Measurements from ENCODE around the gene SLC7A8.
"Not testable (repeated sequence)": the region's sequence is repeated elsewhere in the genome, so short reads cannot be mapped to it uniquely, and the experiment has no call there.

SLC7A8 gene

DNA sequence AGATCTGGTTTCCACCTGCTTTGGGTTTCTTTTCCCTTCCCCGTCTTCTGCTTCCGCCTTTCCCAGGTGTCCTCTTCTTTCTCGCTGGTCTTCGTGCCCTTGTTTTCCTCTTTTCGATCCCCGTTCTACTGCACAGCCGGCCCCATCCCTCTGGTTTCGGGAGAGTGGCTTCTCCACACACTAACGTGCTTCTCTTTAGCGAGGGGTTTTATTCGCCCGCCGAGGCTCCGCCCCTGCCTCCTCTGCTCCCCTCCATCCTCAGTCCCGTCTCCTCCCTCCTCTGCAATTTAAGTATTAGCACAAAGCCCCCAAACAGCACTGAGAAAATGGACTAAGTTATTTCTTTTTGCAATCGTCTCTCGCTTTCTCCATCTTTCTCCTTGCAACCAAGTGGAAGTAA, at the start of gene SLC7A8:
Gene SLC7A8 (minus strand): TSS at position 182 of the 400 bp plus-strand sequence. CDS start 746 bp downstream, outside the sequence.
- in situ Hi-C loops (cut with HindIII; ENCODE audit: low sequenced_read_pairs), result no loop called here

DNA sequence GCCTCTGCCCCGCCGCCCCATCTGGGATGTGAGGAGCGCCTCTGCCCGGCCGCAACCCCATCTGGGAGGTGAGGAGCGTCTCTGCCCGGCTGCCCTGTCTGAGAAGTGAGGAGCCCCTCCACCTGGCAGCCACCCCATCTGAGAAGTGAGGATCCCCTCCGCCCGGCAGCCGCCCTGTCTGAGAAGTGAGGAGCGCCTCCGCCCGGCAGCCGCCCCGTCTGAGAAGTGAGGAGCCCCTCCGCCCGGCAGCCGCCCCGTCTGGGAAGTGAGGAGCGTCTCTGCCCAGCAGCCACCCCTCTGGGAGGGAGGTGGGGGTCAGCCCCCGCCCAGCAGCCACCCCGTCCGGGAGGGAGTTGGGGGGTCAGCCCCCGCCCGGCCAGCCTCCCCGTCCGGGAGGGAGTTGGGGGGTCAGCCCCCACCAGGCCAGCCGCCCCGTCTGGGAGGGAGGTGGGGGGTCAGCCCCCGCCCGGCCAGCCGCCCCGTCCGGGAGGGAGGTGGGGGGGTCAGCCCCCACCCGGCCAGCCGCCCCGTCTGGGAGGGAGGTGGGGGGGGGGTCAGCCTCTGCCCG, 48.9 kb upstream of the SLC7A8 start:
- in situ Hi-C loops (cut with HindIII; ENCODE audit: low sequenced_read_pairs), result not testable (repeated sequence)

DNA sequence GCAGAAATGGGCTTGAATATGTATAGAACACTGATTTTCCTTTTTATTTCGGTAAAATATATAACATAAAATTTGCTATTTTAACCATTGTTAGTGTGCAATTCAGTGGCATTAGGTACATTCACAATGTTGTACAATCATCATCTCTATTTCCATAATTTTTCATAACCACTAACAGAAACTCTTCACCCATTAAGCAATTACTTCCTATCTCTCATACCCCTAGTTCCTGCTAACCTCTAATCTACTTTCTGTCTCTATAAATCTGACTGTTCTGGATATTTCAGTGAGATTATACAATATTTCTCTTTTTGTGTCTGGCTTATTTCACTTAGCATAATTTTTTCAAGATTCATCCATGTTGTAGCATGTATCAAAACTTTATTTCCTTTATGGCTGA, 45.4 kb upstream of the SLC7A8 start:
- in situ Hi-C loops (cut with HindIII; ENCODE audit: low sequenced_read_pairs), result no loop called here

DNA sequence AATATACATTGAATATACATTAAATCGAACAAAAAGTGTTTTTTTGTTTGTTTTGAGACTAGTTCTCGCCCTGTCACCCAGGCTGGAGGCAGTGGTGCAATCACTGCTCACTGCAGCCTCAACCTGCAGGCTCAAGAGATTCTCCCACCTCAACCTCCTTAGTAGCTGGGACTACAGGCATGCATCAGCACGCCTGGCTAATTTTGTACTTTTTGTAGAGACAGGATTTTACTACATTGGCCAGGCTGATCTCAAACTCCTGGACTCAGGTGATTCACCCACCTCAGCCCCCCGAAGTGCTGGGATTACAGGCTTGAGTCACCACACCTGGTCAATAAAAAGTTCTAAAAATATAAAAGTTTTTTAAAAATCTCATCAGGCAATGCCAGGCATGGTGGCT, 44.1 kb upstream of the SLC7A8 start:
- in situ Hi-C loops (cut with HindIII; ENCODE audit: low sequenced_read_pairs), result no loop called here

DNA sequence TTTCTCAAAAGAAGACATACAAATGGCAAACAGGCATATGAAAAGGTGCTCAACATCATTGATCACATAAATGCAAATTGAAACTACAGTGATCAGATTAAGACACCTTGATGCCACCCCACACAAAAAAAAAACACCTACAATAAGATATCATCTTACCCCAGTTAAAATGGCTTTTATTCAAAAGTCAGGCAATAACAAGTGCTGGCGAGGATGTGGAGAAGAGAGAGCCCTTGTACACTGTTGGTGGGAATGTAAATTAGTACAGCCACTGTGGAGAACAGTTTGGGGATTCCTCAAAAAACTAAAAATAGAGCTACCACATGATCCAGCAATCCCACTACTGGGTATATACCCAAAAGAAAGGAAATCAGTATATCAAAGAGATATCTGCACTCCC, 41.5 kb upstream of the SLC7A8 start:
- in situ Hi-C loops (cut with HindIII; ENCODE audit: low sequenced_read_pairs), result not testable (repeated sequence)

DNA sequence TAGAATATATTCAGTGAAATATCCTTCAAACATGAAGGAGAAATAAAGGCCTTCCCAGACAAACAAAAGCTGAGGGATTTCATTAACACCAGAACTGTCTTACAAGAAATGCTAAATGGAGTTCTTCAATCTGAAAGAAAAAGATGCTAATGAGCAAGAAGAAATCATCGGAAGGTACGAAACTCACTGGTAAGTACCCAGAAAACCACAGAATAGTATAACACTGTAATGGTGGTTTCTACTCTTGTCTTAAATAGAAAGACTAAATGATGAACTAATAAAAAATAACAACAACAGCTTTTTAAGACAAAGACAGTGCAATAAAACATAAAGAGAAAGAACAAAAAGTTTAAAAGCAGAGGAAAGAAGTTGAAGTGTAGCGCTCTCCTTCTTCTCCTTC, 35.6 kb upstream of the SLC7A8 start:
- in situ Hi-C loops (cut with HindIII; ENCODE audit: low sequenced_read_pairs), result no loop called here

DNA sequence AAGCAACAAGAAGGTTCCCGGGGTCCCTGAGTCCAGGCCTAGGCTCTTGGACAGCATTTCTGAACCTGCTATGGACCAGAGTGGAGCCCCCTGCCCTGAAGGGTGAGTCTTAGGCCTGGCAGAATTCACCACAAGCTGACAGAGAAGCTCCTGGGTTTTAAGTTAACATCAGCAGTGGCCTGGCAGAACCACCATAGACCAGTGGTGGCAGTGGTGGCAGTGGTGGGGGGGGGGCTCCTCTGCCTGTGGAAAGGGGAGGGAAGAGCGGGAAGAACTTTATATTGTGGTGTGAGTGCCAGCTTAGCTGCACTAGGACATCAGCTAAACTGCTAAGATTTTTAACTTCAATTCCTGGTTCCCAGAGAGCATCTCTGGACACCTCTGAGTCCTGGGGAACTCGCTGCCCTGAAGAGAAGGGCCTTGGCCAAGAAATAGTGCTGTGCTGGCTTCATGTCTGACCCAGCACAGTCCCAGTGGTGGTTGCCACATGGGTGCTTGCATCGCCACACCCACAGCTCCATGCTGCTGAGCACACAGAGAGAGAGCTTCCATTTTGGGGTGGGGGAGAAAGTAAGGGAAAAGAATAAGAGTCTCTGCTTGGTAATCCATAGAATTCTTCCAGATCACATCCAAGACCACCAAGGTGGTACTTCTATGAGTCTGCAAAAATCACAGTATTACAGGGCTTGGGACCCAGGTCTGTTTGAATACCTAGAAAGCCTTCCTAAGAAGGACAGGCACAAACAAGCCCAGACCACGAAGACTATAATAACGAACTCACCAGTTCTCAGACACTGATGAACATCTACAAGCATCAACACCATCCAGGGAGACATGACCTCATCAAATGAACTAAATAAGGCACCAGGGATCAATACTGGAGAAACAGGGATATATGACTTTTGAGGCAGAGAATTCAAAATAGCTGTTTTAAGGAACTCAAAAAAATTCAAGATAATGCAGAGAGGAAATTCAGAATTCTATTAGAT, 33.9 kb upstream of the SLC7A8 start:
- in situ Hi-C loops (cut with HindIII; ENCODE audit: low sequenced_read_pairs), result no loop called here

DNA sequence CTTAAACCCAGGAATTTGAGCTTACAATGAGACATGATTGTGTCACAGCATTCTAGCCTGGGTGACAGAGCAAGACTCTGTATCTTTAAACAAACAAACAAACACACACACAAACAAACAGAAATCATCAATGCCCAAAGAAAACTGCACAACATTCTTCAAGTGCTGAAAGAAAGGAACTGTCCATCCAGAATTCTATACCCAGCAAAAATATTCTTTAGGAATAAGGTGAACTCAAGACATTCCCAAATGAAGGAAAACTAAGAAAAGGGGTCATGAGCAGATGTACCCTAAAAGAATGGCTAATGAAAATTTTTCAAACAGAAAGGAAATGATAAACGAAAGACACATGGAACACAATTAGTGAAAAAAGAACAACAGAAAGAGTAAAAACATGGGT, 32.0 kb upstream of the SLC7A8 start:
- in situ Hi-C loops (cut with HindIII; ENCODE audit: low sequenced_read_pairs), result no loop called here

DNA sequence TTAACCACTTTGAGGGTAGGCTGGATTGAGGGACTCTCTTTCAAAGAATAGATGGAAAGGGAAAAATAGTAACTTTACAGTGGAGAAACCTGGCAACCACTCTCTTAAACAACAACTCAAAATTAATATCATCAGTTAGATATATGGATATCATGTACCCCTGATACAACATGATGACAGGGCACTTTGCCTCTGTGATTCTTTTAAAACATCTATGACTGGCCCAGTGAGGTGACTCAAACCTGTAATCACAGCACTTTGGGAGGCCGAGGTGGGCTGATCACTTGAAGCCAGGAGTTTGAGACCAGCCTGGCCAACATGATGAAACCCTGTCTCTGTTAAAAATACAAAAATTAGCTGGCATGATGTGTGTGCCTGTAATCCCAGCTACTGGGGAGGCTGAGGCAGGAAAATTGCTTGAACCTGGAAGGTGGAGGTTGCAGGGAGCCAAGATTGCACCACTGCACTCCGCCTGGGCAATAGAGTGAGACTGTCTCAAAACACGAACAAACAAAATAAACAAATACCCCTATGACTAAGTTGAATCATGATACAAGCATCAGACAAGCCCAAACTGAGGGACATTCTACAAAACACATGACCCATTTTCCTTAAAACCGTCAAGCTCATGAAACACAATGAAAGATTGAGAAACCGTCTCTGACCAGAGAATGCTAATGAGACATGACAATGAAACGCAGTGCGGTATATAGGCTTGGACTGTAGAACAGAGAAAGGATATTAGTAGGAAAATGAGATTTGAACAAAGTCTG, 26.4 kb upstream of the SLC7A8 start:
- in situ Hi-C loops (cut with HindIII; ENCODE audit: low sequenced_read_pairs), result no loop called here

DNA sequence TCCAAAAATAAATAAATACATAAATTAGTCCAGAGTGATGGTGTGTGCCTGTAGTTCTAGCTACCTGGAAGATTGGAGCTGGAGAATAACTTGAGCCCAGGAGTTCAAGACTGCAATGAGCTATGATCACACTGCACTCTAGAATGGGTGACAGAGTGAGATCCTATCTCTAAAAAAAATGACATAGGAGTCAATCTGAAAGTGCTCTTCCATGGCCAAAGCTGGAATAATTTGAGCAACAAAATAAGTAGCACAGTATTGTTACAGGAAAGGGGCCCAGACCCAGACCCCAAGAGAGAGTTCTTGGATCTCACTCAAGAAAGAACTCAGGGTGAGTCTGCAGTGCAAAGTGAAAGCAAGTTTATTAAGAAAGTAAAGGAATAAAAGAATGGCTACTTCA, 24.9 kb upstream of the SLC7A8 start:
- in situ Hi-C loops (cut with HindIII; ENCODE audit: low sequenced_read_pairs), result no loop called here

DNA sequence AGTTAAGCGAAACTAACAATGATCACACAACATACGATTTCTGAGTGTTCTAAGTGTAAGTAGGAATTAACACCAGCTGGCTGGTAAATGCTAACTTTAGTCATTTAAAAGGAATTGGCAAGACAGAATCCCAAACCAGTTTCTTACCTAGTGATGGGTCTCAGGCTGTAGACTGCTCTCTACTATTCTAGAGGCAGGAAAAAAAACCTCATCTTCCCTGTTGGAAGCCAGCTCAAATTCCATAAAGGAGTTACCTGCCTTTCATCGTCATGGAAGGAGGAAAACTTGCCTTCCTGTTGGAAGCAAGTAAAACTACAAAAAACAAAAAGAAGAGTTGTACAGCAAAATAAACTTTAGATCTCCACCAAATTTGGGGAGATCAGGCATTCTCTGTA, 23.7 kb upstream of the SLC7A8 start:
- in situ Hi-C loops (cut with HindIII; ENCODE audit: low sequenced_read_pairs), result no loop called here

DNA sequence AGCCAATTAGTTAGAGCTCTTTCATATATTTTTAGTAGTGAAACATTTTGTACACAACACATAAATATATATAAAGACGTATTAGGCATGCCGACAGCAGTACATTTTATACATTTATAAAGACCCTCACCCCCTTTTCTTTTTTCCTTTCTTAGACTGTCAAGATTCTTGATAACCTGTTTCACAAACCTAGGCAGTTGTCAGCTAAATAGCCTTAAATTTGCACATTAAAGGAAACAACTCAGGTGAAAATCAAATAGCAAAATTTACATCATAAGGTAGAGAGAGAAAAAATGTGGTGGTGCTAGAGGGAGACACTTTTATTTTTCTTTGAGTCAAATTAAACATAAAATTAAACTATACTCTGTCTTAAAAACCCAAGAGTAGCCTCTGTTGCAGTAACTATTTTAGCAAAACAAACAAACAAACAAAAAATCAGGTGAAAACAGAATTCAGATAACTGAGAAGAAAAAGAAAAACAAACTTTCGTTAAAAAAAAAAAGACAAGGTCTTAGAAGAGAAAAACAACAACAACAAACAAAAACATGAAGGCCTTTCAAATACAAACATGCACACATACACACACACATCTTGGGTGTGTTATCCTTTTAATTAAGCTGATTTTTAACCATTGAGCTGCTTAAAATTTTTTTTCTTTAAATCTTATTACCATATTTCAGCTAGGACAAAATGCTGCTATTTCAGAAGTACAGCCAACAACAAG, 23.1 kb upstream of the SLC7A8 start:
- in situ Hi-C loops (cut with HindIII; ENCODE audit: low sequenced_read_pairs), result no loop called here

DNA sequence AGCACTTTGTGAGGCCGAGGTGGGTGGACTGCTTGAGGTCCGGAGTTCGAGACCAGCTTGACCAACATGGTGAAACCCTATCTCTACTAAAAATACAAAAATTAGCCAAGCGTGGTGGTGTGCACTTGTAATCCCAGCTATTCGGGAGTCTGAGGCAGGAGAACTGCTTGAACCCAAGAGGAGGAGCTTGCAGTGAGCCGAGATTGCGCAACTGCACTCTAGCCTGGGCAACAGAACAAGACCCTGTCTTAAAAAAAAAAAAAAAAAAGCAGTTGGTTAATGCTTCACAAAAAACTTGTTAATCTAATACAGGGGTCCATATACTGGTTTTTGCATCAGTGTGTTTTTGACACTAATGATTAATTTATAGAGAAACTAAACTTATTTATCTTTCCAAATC, 18.5 kb upstream of the SLC7A8 start:
- in situ Hi-C loops (cut with HindIII; ENCODE audit: low sequenced_read_pairs), result no loop called here

DNA sequence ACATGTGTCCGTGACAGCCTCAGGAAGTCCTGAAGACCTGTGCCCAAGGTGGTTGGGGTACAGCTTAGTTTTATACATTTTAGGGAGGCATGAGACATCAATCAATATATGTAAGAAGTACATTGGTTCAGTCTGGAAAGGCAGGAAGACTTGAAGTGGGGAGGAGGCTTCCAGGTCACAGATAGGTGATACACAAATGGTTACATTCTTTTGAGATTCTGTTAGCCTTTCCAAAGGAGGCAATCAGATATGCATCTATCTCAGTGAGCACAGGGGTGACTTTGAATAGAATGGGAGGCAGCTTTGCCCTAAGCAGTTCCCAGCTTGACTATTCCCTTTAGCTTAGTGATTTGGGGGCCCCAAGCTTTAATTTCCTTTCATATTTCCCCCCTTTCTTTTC, 15.7 kb upstream of the SLC7A8 start:
- in situ Hi-C loops (cut with HindIII; ENCODE audit: low sequenced_read_pairs), result not testable (repeated sequence)

DNA sequence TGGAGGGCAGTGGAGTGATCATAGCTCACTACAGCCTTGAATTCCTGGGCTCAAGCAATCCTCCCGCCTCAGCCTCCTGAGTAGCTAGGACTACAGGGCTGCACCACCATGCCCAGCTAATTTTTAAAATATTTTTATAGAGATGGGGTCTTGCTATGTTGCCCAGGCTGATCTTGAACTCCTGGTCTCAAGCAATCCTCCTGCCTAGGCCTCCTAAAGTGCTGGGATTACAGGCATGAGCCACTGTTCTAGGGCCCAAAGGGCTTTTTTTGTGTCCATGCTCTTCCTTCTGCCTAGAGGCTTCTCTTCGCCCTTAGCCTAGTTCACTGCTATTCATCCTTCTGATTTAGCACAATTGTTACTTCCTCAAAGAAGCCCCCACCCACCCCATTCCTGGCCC, 13.0 kb upstream of the SLC7A8 start:
- in situ Hi-C loops (cut with HindIII; ENCODE audit: low sequenced_read_pairs), result not testable (repeated sequence)

DNA sequence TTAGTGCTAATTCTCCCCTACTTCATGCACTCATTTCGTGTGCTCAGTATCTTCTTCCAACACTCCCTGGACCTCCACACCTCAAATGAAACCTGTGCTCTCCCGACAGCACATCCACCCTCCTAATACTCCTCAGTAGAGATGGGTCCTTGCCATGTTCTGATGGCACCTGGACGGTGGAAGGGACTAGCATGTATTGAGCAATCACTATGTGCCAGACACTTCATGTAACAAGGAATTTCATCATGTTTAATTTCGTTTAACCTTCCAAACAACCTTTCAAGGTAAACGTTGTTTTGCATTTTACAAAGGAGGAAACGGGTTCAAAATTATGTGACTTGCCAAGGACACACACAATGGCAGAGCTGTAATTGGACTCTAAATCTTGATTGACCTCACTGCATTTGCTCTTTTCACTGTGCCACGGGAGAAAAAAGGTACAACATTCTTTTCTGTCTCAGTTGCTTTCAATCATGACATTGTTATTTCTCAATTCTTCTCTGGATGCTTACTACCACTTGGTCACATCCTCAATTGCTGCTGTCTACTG, 12.2 kb upstream of the SLC7A8 start:
- in situ Hi-C loops (cut with HindIII; ENCODE audit: low sequenced_read_pairs), result no loop called here

DNA sequence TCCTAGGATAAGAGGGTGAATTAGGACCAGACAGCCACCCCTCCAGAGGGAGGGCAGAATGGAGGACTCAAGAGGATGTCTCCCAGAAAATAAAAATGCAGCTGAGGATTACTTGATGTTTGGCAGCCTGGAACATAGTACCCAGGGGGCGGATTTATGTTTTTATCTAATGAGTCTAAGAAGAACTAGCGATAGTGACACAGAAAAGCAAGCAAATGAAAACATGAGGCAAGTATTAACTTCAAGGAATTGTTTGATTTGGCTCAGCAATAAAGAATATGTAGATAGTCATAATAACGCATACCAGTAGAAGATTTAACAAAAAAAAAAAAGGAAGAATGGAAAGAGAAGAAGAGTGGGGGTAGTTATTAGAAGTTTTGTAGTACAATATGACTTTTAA, 10.0 kb upstream of the SLC7A8 start:
- in situ Hi-C loops (cut with HindIII; ENCODE audit: low sequenced_read_pairs), result no loop called here

DNA sequence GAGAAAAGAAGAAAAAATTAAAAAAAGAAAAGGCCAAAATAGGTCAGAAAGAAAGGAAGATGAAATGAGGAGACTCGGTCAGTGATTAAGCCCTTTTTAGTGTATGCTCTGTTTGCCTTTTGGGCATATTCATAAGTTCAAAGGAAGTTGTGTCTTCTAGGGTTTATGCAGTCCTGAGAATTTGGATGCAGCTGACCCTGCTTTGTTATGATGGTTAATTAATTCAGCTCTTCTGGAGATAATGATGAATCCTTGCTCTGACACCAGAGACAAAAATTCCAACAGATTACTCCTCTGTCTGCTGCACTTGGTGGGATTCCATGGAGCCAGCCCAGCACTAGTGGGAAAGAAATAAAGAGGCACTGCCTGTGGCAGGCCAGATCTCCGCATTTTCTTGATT, 4.5 kb upstream of the SLC7A8 start:
- in situ Hi-C loops (cut with HindIII; ENCODE audit: low sequenced_read_pairs), result no loop called here

DNA sequence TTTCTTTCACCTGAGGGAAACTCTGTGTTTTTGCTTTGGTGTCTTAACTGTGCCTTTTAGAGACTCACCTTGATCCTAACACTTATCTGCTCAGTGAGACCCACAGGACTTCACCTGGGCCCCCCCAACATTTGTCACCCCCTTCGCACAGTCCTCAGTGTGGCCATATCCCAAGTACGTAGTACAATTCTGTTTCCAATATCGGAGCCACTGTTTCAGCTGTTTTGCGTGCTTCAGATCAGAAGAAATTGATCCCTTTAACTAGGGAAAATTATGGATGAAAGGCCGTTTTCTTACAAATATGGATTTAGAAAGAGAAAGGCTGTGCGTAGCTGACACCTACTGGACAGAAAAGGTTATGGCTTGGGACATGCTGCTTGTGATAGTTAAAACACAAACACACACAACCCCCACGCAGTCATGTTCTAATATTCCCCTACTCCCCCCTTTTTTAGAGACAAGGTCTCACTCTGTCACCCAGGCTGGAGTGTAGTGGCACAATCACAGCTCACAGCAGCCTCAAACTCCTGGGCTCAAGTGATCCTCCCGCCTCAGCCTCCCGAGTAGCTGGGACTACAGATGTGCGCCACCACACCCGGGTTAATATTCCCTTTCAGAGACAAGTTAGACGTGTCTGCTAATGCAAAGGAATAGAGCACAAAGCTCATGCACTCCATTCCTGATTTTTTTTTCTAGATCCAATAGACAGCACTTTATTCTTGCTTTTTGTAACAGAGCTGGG, 3.6 kb upstream of the SLC7A8 start:
- in situ Hi-C loops (cut with HindIII; ENCODE audit: low sequenced_read_pairs), result no loop called here

DNA sequence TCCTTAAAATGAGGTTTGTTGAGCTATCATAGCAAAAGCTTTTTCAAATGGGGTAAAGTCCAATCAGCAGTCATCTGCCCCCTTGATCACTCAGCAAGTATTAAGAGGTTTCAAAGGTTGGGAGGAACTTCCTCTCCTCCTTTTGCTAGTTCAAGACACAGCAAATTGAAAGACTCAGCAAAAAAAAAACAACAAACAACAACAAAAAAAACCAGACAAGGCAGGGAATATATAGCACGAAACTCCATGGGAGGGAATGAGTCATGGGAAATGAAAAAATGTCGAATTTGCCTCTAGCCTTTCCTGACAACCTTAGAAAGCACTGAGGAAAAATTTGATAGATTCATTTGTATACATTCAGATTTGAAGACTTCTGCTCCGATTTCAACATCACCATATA, 1.6 kb upstream of the SLC7A8 start:
- in situ Hi-C loops (cut with HindIII; ENCODE audit: low sequenced_read_pairs), result no loop called here

All from DLD1 (cell line).